ENCODE results near the gene JARID2.

JARID2 gene

DNA sequence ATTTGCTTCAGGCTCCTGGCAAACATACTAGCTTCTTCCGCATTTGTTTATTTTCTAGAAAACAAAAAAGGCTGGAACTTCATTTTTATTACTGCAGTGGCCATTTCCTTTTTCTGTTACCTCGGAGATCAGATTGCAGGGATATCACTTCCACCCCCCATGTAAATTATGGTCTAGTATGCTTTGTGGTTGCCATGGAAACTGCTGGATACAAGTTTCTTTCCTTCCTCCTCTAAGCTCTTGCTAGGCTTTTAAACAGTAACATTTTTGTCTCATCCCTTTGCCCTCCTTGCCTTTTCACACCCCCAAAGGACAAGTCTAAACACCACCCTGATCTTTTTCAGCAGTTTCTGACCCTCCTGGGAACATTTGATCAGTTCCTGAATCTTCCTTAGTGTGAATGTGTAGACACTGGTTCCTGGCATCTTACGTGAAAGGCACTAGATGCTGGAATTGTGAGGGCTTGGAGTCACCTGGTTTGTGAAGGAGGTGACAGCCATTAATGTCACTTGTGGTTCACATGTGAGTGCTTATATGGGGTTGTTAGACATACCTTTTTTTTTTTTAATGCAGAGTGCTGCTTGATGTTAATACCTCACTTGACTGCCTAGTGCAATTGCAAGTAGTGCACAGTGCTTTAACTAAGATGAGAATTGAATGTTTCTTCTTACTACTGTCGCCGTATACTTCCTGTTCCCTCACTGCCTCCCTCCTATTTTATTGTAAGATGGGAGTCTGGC is 181.6 kb downstream of the JARID2 start:
- peak; percentile 88 for DNase-seq

GRCh38 chr6:15429141-15430110 is 183.6 kb downstream of the JARID2 start:
- peak; percentile 77 for DNase-seq

DNA sequence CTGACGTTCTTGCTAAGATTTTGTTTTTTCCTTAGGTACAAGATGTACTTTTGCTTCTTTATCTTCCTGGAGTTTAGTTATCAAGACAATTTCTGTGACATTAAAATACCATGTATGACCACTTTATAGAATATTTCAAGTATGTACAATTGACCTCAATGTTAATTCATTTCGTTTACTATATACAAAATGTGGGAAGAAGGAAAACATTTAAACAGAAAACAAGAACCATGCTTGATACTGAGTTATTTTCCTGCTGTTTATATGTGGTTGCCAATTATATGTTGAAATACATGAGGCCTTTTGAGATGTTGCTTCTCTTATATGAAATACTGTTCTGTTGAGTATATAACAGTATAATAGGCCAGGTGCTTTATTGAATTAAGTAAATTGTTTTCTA is 184.3 kb downstream of the JARID2 start:
- DNase-seq: no peak

GRCh38 chr6:15430931-15431405 is 185.1 kb downstream of the JARID2 start:
- no peak for DNase-seq

- no peak for DNase-seq
These were observed 186.1 kb downstream of the JARID2 start for GRCh38 chr6:15431762-15432483.

- no peak for DNase-seq
These were observed 187.6 kb downstream of the JARID2 start for GRCh38 chr6:15433511-15433861.

- no peak for DNase-seq
These were observed 188.4 kb downstream of the JARID2 start for GRCh38 chr6:15434263-15434662.

DNA sequence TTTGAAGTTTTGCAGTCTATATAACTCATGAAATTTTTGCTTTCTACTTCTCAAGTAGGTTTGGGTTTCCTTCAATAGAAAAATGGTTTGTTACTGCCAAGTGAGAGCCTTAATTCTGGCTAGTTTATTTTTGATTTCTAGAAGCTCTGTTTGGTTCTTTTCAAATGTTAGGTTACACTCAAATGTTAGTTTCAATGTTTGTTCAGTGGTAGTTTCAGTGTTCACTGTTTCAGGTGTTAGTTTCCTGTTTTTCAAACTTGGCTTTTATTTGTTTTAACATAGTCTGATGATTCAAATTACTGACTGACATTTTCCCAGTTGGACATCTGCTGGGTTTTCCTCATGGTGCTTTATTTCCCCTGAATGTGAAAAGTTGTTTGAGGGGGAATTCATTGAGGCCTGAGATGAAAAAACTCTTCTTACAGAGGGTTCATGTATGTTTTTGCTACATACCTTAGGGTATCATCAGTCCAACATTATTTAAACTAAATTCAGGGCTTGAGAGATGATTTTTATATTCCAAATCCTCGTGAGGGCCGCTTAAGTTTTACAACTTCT is 189.0 kb downstream of the JARID2 start:
- DNase-seq: no peak

DNA sequence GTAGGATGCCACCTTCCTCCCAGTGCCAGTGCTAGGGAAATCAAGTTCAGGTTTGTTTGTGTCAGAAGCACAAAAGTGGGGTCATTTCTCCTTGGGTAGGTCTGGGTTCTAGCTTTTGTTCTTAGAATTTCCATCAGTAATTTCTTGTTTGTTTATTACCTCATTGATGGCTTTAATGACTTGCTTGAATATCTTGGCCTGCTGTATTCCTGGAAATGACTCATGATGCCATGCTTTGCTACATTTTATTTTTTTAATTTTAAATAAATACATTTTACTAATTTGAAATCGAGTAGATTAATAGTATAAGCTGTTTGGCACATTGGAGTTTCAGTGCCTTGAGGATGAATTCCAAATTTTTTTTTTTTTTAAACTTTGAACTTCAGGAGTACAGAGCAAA is 189.6 kb downstream of the JARID2 start:
- no peak for DNase-seq

DNA sequence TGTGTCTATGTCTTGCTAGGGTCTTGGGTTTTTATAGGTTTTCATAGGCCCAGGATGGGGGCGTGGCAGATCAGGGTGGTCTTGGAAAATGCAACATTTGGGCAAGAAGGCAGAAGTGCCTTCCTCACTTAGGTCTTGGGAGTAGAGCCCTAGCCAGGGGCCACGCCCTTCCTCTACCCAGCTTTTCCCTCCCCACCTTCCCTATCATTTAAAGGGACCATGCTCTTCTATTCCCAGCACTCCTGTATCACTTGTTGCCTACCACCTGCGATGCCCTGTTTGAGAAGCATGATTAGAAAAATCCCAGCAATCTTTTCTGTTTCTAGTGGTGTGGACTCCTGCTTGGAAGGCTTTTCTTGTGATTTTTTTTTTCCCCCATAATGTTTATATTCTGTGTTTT is 190.6 kb downstream of the JARID2 start:
- DNase-seq: no peak

GRCh38 chr6:15437090-15437635 is 191.3 kb downstream of the JARID2 start:
- DNase-seq: peak; percentile 24

- DNase-seq: peak; percentile 53
These were observed 193.6 kb downstream of the JARID2 start for GRCh38 chr6:15439410-15440025.

GRCh38 chr6:15440040-15440439 is 194.2 kb downstream of the JARID2 start:
- DNase-seq: no peak

DNA sequence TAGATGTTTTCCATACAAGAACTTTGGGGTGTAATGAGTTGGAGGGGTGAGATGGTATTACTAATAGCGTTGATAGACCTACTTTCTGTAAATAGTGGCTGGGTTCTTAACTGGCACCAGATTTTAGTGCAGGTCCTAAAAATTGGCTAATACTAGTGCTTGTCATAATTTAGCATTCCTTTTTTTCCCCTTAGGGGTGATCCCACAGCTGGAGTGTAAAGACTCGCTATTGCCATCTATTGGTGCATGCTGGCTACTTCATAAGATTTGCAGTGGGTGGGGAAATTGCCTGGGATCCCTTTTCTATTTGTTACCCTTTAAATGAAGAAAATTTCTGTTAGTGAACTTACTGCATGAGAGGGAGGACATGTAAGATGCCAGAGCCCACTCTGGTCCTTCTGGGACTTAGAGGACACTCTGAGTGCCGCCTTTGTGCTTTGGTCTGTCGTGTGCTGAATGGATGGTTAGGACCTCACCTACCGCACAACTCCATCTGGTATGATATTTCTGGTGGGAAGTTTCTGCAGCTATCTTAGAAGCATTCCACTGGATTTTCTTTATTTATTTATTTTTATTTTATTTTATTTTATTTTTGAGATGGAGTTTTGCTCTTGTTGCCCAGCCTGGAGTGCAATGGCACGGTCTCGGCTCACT is 195.5 kb downstream of the JARID2 start:
- DNase-seq: peak; percentile 68

DNA sequence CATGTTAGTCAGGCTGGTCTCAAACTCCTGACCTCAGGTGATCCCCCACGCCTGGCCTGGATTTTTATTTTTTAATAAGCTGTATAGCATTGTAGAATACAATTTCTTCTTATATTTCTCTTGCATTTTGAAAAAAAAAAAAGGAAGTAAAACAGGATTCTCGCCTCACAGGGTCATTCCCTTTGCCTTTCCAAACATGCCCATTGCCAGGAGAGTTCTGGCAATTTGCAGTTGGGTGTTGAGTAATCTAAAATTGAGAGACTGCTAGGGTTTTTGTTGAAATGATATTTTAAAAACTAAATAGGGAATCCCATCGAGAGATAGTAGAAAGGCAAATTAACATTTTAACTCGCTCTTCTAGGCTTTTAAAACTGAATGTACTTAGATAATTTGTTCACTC is 196.1 kb downstream of the JARID2 start:
- no peak for DNase-seq

GRCh38 chr6:15442467-15442866 is 196.6 kb downstream of the JARID2 start:
- no peak for DNase-seq

DNA sequence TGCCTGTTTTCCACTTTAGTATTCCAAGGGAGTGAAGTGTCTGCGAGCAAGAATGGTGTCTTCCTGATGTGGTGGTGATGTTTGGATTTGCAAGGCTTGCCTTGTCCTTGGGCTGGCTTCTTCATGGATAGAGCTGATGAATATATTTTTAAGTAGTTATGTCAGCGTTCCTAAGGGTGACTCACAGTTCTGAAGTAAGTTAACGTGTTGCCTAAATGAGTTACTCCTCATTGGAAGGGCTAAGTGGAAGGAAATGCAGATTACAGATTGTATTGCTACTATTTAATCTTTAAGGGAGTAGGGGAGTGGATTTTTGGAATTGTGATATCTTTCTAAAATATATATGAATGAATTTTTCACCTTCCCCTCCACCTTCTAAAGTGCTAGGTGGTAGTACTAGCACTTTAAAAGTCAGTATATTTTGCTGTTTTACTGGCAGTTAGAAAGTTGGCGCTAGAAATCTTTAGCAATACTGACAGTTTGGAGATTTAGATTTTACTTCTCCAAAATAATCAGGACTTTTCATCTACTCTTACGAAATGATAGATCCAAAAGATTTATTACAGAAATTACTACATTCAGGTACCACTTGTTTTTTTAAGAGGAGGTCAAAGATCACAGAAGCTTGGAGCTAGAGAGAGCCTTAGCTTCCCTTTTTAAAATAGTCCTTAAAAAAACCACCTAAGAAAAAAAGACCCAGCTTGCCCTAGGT is 197.4 kb downstream of the JARID2 start:
- DNase-seq: peak; percentile 70

GRCh38 chr6:15444081-15444731 is 198.3 kb downstream of the JARID2 start:
- DNase-seq: no peak

DNA sequence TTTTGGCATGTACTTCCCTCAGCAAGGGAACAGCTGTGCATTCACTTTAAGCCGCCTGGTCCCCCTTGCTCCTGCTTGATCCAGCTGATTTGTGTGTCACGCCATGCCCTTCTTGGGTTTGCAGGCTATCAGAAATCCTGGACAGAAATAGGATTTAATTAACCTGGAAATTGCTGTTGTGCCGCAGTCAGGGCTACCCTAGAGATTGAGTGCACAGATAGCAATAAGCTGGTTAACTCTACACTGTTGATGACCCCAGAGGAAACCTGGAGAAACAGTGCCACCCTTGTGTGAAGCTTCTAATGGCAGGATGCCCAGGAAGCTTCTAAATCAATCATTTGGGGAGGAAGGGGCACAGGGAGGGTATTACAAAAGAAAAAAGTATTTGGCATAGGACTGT is 199.0 kb downstream of the JARID2 start:
- DNase-seq: no peak

GRCh38 chr6:15447546-15448267 is 201.8 kb downstream of the JARID2 start:
- no peak for DNase-seq

Measured in MV-4-11 (cell line).